Raji (cell line): ENCODE measurements around the gene NOL9.

Experiments used
- POLR2A ChIP-seq: IDR thresholded peaks from 2 replicates; pipeline ENCODE4 v1.6.1; 2011; ENCODE audit warnings: low read depth, low read length, control low read depth; ENCODE audit not compliant: insufficient read depth

NOL9 gene

DNA sequence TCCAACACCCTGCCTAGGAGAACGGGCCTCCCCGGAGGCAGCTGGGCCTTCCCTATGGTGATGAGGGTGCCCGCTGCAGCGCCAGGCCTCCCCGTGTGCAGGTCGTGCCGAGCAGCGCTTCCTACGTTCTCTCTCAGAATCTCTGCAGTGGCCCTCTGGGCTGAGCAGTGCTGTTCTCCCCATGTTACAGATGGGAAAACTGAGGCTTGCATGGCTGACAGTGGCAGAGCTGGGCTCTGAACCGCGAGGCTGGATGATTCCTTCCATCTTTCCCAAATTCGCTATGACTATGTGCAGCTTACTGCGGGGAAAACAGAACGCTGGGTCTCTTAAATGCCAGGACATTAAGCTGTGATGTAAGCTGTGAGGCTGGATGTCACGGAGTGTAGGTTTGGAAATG is 39.5 kb upstream of the NOL9 start:
- TF ChIP-seq POLR2A, result no peak

GRCh38 chr1:6592865-6593593 is 38.7 kb upstream of the NOL9 start:
- TF ChIP-seq POLR2A, result no peak

DNA sequence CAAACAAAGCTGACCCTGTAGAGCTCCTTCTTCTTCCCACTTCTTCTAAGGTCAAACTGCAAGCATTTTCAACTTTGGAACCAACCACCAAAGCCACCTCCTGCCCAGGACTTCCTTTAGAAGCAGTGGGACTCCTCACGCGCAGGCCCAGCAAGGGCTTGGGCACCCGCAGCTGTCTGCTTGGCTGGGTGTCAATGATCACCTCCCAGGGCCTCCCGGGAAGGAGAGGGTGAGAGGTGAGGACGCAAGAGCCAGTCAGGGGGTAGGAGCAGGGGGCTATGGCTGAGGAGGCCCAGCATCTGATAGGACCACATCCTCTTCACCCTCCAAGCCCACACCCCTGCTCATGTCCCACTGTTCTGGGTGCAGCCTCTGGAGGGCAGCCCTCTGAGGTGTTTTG is 38.1 kb upstream of the NOL9 start:
- no peak for TF ChIP-seq POLR2A

- no peak for TF ChIP-seq POLR2A
Measured at GRCh38 chr1:6591644-6592043, 37.3 kb upstream of the NOL9 start.

DNA sequence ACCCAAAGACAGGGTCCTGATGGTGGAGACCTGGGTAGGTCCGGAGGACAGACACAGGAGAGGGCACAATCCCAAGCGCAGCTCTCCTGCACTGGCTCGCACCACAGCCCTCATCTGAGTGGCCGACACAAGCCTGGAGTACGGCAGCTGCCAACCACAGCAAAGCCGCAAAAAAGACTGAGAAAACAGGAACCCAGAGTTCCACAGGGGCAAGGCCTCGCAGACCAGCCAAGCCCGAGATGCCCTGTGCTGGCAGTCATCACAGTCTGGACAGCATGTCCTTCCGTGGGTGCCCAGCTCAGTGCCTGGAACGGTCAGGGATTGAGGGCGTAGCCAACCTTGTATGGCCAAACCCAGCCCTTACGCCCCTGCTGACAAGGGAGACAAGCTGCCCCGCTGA is 36.9 kb upstream of the NOL9 start:
- TF ChIP-seq POLR2A, result no peak

GRCh38 chr1:6590046-6590445 is 35.7 kb upstream of the NOL9 start:
- no peak for TF ChIP-seq POLR2A

GRCh38 chr1:6588893-6589520 is 34.7 kb upstream of the NOL9 start:
- no peak for TF ChIP-seq POLR2A

DNA sequence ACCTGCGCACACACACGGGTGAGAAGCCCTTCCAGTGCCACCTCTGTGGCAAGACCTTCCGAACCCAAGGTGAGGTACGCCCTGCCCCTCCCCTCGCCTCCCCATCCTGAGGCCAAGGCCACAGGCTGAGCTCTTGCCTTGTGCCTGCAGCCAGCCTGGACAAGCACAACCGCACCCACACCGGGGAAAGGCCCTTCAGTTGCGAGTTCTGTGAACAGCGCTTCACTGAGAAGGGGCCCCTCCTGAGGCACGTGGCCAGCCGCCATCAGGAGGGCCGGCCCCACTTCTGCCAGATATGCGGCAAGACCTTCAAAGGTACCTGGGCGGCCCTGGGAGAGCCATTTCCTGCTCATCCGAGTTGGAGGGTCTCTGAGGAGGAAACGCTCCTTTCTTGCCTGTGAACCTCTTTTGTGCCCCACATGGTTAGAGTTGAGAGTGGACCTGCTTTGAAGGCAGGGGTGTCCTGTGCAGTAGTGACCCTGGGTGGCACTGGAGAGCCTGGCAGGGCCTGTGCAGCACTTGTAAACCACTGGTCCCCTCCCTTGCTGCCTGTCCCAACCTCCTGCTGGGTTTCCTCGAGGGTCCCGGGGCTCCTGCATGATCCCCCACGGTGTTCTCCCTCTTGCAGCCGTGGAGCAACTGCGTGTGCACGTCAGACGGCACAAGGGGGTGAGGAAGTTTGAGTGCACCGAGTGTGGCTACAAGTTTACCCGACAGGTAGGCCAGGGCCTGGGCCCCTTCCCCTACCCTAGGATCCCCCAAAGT is 34.0 kb upstream of the NOL9 start:
- TF ChIP-seq POLR2A, result no peak

GRCh38 chr1:6587261-6588005 is 33.1 kb upstream of the NOL9 start:
- TF ChIP-seq POLR2A, result no peak

DNA sequence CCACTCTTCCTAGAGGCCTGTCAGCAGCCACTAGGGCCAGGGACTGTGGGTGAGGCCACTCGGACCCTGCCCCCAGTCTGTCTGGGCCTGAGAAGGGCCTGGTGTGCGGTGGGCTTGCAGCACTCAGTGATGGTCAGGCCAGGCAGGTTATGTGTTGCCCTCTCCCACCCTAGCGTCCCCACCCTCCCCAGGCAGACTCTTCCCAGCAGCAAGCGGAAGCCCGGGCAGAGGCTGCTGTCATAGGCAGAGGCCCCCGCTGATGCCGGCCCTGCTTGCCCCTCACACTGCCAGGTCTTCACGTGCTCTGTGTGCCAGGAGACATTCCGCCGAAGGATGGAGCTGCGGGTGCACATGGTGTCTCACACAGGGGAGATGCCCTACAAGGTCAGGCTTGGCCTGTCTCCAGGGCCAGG is 32.1 kb upstream of the NOL9 start:
- TF ChIP-seq POLR2A, result no peak

DNA sequence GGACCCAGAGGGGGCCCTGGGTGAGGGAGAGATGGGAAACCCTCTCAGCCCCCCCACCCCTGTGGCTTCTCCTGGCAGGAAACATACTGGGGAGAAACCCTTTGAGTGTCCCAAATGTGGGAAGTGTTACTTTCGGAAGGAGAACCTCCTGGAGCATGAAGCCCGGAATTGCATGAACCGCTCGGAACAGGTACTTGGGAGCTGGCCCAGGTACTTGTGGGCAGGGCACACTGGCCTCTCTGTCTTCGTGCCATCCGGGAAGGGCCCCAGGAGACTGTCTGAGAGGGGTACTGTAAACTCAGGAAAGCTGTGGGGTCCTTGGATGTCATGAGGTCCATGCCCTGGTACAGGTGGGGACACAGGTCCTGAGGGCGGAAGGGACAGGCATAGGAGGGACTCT is 31.5 kb upstream of the NOL9 start:
- no peak for TF ChIP-seq POLR2A

GRCh38 chr1:6585081-6585722 is 30.9 kb upstream of the NOL9 start:
- TF ChIP-seq POLR2A, result no peak

DNA sequence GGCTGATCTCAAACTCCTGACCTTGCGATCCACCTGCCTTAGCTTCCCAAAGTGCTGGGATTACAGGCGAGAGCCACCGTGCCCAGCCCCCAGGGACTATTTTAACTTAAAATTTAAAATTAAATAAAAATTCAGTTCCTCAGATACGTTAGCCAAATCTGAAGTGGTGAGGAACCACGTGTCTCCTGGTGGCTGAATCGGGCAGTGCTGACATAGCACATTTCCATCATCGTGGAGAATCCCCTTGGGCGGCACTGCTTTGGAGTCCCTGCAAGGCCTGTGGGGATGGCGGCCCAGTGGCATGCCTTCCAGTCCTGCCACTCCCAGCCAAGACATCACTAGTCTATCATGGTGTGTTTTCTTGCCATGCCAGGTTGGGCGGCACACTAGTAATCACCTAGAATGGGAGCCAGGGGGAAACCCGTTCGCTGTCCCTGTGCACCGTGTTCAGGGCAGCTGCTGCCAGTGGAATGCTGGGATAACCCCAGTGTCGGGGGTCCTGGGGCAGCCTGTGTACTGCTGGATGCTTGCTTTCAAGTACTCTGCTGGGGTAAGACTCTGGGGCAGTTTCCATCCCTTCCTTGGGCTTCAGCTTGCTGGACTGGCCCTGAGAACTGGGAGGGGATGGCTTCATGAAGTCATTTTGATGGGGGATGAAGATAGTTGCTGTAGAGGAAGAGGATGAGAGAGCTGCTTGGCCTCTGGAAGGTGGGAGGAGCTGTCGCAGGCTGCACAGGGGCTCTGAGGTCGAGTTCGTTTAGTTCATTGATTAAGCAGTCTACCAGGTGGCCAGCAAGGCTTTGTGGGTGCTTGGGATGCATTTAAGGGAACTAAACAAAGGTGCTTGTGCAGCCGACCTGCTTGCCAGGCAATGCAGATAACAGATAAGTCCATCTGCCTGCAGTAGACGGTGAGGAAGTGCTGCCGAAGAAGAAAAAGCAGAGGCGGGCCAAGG is 30.1 kb upstream of the NOL9 start:
- no peak for TF ChIP-seq POLR2A

DNA sequence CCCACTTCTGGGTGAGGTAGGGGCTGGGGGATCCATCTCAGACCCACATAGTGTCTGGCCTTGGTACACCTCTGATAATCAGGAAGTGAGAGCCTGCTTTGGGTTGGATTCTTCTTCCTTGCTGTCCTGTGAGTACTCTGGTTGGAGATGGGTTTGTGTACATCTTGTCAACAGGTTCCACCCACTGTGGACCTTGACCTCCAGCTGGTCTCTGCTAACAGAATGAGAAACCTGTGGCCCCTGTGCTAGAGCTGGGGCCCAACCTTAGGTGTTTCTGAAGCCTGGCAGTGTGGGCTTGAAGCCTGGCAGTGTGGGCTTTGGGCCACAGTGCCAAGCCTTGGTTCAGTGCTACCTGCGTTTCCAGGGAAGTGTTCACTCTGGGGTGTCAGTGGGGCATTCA is 28.1 kb upstream of the NOL9 start:
- no peak for TF ChIP-seq POLR2A
